Liver (tissue), 9 donors: ENCODE measurements around the gene SRGN. TPM values are rescaled to one million over a fixed set of nuclear protein-coding genes. Genes with fewer than 3 reads are reported as not detected.

Experiments
- DNase-seq: peaks from one replicate; pipeline ENCODE4 v3.0.0-alpha.2; 2017; ENCODE audit warnings: low spot score
- H3K27ac ChIP-seq, 2 donors: one replicate each; pipeline ENCODE4 v1.7.0; 2013; ENCODE audit warnings: inconsistent platforms in 2 of 2, low read length in 2 of 2, control low read depth in 1 of 2, low read depth in 1 of 2, mild to moderate bottlenecking in 1 of 2
- H3K27me3 ChIP-seq, 4 donors: one replicate each; pipeline versions ENCODE4 v1.6.1 to v1.7.0; 2013; ENCODE audit warnings: low read length in 3 of 4, inconsistent platforms in 1 of 4, mild to moderate bottlenecking in 1 of 4, moderate library complexity in 1 of 4; ENCODE audit not compliant: control insufficient read depth in 4 of 4, insufficient read depth in 4 of 4
- H3K36me3 ChIP-seq, 4 donors: one replicate each; pipeline versions ENCODE4 v1.6.1 to v1.7.0; 2013; ENCODE audit warnings: low read length in 3 of 4, mild to moderate bottlenecking in 3 of 4, low read depth in 1 of 4, moderate library complexity in 1 of 4; ENCODE audit not compliant: control insufficient read depth in 4 of 4, insufficient read depth in 3 of 4
- H3K4me1 ChIP-seq, 4 donors: one replicate each; pipeline versions ENCODE4 v1.6.1 to v1.7.0; 2013; ENCODE audit warnings: low read length in 3 of 4, mild to moderate bottlenecking in 3 of 4, moderate library complexity in 1 of 4; ENCODE audit not compliant: control insufficient read depth in 4 of 4, insufficient read depth in 4 of 4
- H3K4me3 ChIP-seq, 3 donors: one replicate each; pipeline versions ENCODE4 v1.6.1 to v1.7.0; 2013; ENCODE audit warnings: low read length in 3 of 3, control low read depth in 1 of 3, low read depth in 1 of 3, mild to moderate bottlenecking in 1 of 3
- H3K9ac ChIP-seq, 2 donors: one replicate each; pipeline ENCODE4 v1.7.0; 2013; ENCODE audit warnings: low read length in 2 of 2, mild to moderate bottlenecking in 2 of 2, moderate library complexity in 2 of 2, control low read depth in 1 of 2, low read depth in 1 of 2
- H3K9me3 ChIP-seq, 4 donors: one replicate each; pipeline versions ENCODE4 v1.6.1 to v1.7.0; 2013; ENCODE audit warnings: low read length in 3 of 4; ENCODE audit not compliant: control insufficient read depth in 4 of 4
- ATF3 ChIP-seq: IDR thresholded peaks from 2 replicates; pipeline ENCODE4 v1.6.1; 2016; ENCODE audit warnings: antibody characterized with exemption
- EGR1 ChIP-seq, 2 donors: IDR thresholded peaks; 2 replicates each; pipeline ENCODE4 v1.6.1; 2016 to 2018; ENCODE audit warnings: antibody characterized with exemption in 2 of 2, low read depth in 2 of 2
- FOXA1 ChIP-seq: IDR thresholded peaks from 2 replicates; pipeline ENCODE4 v1.6.1; 2016; ENCODE audit warnings: antibody characterized with exemption
- FOXA2 ChIP-seq: IDR thresholded peaks from 2 replicates; pipeline ENCODE4 v1.6.1; 2016; ENCODE audit warnings: antibody characterized with exemption
- GABPA ChIP-seq, 2 donors: IDR thresholded peaks in 1 of 2; conservative IDR thresholded peaks in 1 of 2; 2 replicates each; pipeline ENCODE4 v1.6.1; 2016; ENCODE audit warnings: antibody characterized with exemption in 2 of 2, mild to moderate bottlenecking in 1 of 2, moderate library complexity in 1 of 2
- HNF4A ChIP-seq, 2 donors: conservative IDR thresholded peaks; 2 replicates each; pipeline ENCODE4 v1.6.1; 2016; ENCODE audit warnings: antibody characterized with exemption in 2 of 2, mild to moderate bottlenecking in 2 of 2
- HNF4G ChIP-seq: IDR thresholded peaks from 2 replicates; pipeline ENCODE4 v1.6.1; 2016; ENCODE audit warnings: antibody characterized with exemption
- JUND ChIP-seq, 2 donors: IDR thresholded peaks; 2 replicates each; pipeline ENCODE4 v1.6.1; 2016; ENCODE audit warnings: antibody characterized with exemption in 2 of 2
- MAX ChIP-seq: IDR thresholded peaks from 2 replicates; pipeline ENCODE4 v1.6.1; 2016; ENCODE audit warnings: antibody characterized with exemption
- NR2F2 ChIP-seq: IDR thresholded peaks from 2 replicates; pipeline ENCODE4 v1.6.1; 2016; ENCODE audit warnings: antibody characterized with exemption
- RAD21 ChIP-seq, 2 donors: IDR thresholded peaks; 2 replicates each; pipeline ENCODE4 v1.6.1; 2016; ENCODE audit warnings: antibody characterized with exemption in 2 of 2, mild to moderate bottlenecking in 2 of 2
- SP1 ChIP-seq: IDR thresholded peaks from 2 replicates; pipeline ENCODE4 v1.6.1; 2018; ENCODE audit warnings: antibody characterized with exemption, mild to moderate bottlenecking
- YY1 ChIP-seq: IDR thresholded peaks from 2 replicates; pipeline ENCODE4 v1.6.1; 2016; ENCODE audit warnings: antibody characterized with exemption, mild to moderate bottlenecking
- WGBS: extraction: QIAGEN DNeasy Blood & Tissue Kit; methylation state at CpG from one replicate; pipeline ENCODE4 v1.1.7; 2013; 5-methylcytosine and 5-hydroxymethylcytosine counted together
- polyA plus RNA-seq, 2 donors: library from polyadenylated mRNA; stranded (reverse) in 1 of 2; unstranded in 1 of 2; fragments of 200-250 nt in 1 of 2; fragments of >200 nt in 1 of 2; fragmentation: Nextera tagmentation in 1 of 2; extraction: Ambion mirVana in 1 of 2; gene quantifications; one replicate each; pipeline versions ENCODE4 v1.2.1 to v1.2.3, GENCODE V29; 2013 to 2015
- total RNA-seq, 2 donors: library from RNA; depleted of rRNA; stranded (reverse); fragments of >200 nt; gene quantifications; one replicate each; pipeline ENCODE4 v1.2.3, GENCODE V29; 2014
- TF ChIP-seq, protein P1 (sequence below): IDR thresholded peaks from 2 replicates; pipeline ENCODE4 v1.6.1; 2016; ENCODE audit warnings: antibody characterized with exemption
- TF ChIP-seq, protein P2 (sequence below): fragments of 150-350 bp; IDR thresholded peaks from 2 replicates; pipeline ENCODE4 v1.5.1; 2017; ENCODE audit warnings: improper control_type of control experiment, low read depth, low read length; ENCODE audit not compliant: missing input control
- TF ChIP-seq, protein P3 (sequence below): IDR thresholded peaks from 2 replicates; pipeline ENCODE4 v1.6.1; 2016; ENCODE audit warnings: antibody characterized with exemption, mild to moderate bottlenecking
- donor health status: healthy.
- donor health status: healthy.
- donor health status: healthy.
- donor health status: healthy.
- donor health status: healthy.

The SRGN gene
- total and polyA plus RNA-seq, 4 donors, result 19.5 to 305 (median 41.3) TPM

DNA sequence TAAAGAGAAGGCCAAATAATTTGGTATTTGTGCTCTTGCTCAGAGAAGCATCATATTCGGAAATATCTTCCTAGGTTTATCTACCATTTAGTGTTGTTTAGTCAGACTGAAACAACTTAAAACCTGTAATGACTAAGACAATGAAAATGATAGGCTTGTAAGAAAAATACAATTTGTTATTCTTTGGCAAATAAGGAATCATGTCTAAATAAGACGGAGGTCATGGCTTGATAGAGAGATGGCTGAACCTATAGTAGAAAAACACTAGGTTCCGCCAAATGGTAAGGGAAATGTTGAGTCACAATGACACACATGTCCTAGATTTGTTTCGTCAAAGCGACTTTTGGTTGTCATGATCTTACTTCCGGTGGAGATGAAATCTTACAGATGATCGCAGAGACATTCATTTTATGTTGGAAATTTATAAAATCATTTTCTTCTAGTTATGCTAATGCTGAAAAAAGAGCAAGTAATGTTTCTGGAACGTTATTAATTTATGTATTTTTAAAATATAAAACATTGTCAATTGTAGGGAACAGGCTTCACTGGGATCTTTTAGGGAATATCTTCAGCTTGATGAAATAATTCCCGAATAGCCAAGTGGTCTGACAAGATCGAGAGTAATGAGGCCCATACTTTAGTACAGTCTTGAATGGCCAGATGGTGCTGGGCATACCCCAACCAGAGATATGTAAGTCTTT, 1.0 kb downstream of the SRGN start:
- no peak for DNase-seq
- Histone ChIP-seq H3K4me3 (peak overlapping the region in 2 of 3 donors; percentile 30 to 80), H3K9ac (peak overlapping the region; percentile 33 to 82), H3K4me1 (no peaks in the 10 kb centered on the region), H3K27me3 (no peaks in the 10 kb centered on the region), H3K9me3 (no peaks in the 10 kb centered on the region), H3K36me3 (no peaks in the 10 kb centered on the region), H3K27ac (peak overlapping the region; percentile 84 to 88)
- WGBS, result 70% methylated on average over 10 of the region's 10 CpGs
- TF ChIP-seq ATF3 (no peak), HNF4G (no peak), FOXA2 (no peak), YY1 (peak; percentile 38), JUND (IDR thresholded peaks at IDR 0.05) (peak; percentile 62 to 71), GABPA (IDR thresholded peaks at IDR 0.05 in 1 of 2, conservative IDR thresholded peaks at IDR 0.05 in 1 of 2) (peak in 1 of 2 donors; percentile 32), MAX (no peak)

DNA sequence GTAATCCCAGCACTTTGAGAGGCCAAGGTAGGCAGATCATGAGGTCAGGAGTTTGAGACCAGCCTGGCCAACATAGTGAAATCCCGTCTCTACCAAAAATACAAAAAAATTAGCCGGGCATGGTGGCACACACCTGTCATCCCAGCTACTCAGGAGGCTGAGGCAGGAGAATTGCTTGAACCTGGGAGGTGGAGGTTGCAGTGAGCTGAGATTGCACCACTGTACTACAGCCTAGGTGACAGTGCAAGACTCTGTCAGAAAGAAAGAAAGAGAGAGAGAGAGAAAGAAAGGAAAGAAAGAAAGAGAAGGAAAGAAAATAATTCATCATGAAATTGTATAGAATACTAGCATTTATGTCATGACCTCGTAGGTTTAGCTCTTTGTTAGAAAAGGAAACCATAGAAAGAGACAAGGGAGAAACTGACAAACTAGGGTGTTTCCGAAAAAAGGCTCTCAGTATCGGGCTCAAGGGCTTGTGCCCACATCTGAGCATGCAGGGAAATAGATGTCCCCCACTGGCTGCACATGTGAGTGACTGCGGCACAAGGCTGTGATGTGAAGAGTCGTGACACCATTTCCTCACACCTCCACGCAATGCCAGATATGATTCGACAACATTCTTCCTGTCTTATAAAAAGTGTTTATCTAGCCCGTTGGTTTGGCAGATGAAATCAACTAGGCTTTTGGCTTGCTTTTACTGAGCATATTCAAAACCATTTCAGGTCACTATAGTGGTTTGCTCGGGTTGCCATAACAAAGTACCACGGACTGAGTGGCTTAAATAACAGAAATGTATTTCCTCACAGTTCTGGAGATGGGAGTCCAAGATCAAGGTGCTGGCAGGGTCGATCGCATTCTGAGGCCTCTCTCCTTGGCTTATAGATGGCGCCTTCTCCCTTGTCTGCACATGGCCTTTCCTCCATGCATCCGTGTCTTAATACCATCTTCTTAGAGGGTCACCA, 2.0 kb downstream of the SRGN start:
- no peaks in the 10 kb centered on the region for H3K27me3 ChIP-seq
- no peaks in the 10 kb centered on the region for H3K36me3 ChIP-seq
- no peaks in the 10 kb centered on the region for H3K9me3 ChIP-seq
- TF ChIP-seq, protein P1, sequence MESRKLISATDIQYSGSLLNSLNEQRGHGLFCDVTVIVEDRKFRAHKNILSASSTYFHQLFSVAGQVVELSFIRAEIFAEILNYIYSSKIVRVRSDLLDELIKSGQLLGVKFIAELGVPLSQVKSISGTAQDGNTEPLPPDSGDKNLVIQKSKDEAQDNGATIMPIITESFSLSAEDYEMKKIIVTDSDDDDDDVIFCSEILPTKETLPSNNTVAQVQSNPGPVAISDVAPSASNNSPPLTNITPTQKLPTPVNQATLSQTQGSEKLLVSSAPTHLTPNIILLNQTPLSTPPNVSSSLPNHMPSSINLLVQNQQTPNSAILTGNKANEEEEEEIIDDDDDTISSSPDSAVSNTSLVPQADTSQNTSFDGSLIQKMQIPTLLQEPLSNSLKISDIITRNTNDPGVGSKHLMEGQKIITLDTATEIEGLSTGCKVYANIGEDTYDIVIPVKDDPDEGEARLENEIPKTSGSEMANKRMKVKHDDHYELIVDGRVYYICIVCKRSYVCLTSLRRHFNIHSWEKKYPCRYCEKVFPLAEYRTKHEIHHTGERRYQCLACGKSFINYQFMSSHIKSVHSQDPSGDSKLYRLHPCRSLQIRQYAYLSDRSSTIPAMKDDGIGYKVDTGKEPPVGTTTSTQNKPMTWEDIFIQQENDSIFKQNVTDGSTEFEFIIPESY, result no peak
- TF ChIP-seq RAD21 (IDR thresholded peaks at IDR 0.05) (no peak), YY1 (no peak), EGR1 (IDR thresholded peaks at IDR 0.05; ENCODE audit: low read depth in 2 of 2) (no peak), NR2F2 (no peak), SP1 (no peak), FOXA1 (no peak)
- peak overlapping the region in 1 of 2 donors; percentile 82 for H3K9ac ChIP-seq
- WGBS, result 66% methylated on average over 16 of the region's 16 CpGs
- DNase-seq, result no peak
- H3K4me3 ChIP-seq, result peak overlapping the region; percentile 0 to 63 (median 29)
- H3K4me1 ChIP-seq, result no peaks in the 10 kb centered on the region
- peak overlapping the region; percentile 23 to 84 for H3K27ac ChIP-seq

- whole genome bisulfite sequencing, result 83% methylated on average over 1 of the region's 1 CpG
- Histone ChIP-seq H3K4me1 (no peaks in the 10 kb centered on the region), H3K36me3 (no peaks in the 10 kb centered on the region), H3K4me3 (peak overlapping the region in 1 of 3 donors; percentile 0), H3K27me3 (no peaks in the 10 kb centered on the region), H3K27ac (peak overlapping the region; percentile 23 to 84), H3K9me3 (no peaks in the 10 kb centered on the region), H3K9ac (peak overlapping the region in 1 of 2 donors; percentile 36)
- DNase-seq, result no peak
- TF ChIP-seq EGR1 (IDR thresholded peaks at IDR 0.05; ENCODE audit: low read depth in 2 of 2) (no peak), YY1 (no peak), GABPA (IDR thresholded peaks at IDR 0.05 in 1 of 2, conservative IDR thresholded peaks at IDR 0.05 in 1 of 2) (no peak), ATF3 (no peak), RAD21 (IDR thresholded peaks at IDR 0.05) (no peak), HNF4A (conservative IDR thresholded peaks at IDR 0.05) (no peak), MAX (no peak), FOXA2 (no peak), HNF4G (no peak)
- TF ChIP-seq, protein P2, sequence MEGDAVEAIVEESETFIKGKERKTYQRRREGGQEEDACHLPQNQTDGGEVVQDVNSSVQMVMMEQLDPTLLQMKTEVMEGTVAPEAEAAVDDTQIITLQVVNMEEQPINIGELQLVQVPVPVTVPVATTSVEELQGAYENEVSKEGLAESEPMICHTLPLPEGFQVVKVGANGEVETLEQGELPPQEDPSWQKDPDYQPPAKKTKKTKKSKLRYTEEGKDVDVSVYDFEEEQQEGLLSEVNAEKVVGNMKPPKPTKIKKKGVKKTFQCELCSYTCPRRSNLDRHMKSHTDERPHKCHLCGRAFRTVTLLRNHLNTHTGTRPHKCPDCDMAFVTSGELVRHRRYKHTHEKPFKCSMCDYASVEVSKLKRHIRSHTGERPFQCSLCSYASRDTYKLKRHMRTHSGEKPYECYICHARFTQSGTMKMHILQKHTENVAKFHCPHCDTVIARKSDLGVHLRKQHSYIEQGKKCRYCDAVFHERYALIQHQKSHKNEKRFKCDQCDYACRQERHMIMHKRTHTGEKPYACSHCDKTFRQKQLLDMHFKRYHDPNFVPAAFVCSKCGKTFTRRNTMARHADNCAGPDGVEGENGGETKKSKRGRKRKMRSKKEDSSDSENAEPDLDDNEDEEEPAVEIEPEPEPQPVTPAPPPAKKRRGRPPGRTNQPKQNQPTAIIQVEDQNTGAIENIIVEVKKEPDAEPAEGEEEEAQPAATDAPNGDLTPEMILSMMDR, result no peak
- TF ChIP-seq, protein P3, sequence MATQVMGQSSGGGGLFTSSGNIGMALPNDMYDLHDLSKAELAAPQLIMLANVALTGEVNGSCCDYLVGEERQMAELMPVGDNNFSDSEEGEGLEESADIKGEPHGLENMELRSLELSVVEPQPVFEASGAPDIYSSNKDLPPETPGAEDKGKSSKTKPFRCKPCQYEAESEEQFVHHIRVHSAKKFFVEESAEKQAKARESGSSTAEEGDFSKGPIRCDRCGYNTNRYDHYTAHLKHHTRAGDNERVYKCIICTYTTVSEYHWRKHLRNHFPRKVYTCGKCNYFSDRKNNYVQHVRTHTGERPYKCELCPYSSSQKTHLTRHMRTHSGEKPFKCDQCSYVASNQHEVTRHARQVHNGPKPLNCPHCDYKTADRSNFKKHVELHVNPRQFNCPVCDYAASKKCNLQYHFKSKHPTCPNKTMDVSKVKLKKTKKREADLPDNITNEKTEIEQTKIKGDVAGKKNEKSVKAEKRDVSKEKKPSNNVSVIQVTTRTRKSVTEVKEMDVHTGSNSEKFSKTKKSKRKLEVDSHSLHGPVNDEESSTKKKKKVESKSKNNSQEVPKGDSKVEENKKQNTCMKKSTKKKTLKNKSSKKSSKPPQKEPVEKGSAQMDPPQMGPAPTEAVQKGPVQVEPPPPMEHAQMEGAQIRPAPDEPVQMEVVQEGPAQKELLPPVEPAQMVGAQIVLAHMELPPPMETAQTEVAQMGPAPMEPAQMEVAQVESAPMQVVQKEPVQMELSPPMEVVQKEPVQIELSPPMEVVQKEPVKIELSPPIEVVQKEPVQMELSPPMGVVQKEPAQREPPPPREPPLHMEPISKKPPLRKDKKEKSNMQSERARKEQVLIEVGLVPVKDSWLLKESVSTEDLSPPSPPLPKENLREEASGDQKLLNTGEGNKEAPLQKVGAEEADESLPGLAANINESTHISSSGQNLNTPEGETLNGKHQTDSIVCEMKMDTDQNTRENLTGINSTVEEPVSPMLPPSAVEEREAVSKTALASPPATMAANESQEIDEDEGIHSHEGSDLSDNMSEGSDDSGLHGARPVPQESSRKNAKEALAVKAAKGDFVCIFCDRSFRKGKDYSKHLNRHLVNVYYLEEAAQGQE, result no peak
Observed at GRCh38 chr10:69090685-69091084, 2.8 kb downstream of the SRGN start.
